HepG2 (cell line): ENCODE results near the gene SOCS1. TPM values are rescaled to one million over a fixed set of nuclear protein-coding genes. Genes with fewer than 3 reads are reported as not detected.

ENCODE experiments used
- ATF4 ChIP-seq, 2 experiments: fragments of 450-650 bp in 1 of 2; sonication (generic) in 1 of 2; formaldehyde crosslinking; IDR thresholded peaks; 2 replicates each; pipeline versions ENCODE4 v1.5.0 to v1.8.0; 2020 to 2022; ENCODE audit warnings: mild to moderate bottlenecking in 1 of 2, missing genetic modification reagents in 1 of 2
- ATF7 ChIP-seq, 2 experiments: fragments of 450-650 bp in 1 of 2; sonication (generic) in 1 of 2; formaldehyde crosslinking in 1 of 2; IDR thresholded peaks; 2 replicates each; pipeline versions ENCODE4 v1.4.0 to v1.6.1; 2016 to 2020; ENCODE audit warnings: antibody characterized with exemption in 1 of 2, mild to moderate bottlenecking in 1 of 2, missing genetic modification reagents in 1 of 2
- ATM ChIP-seq: fragments of 450-650 bp; IDR thresholded peaks from 2 replicates; pipeline ENCODE4 v1.7.1; 2017; ENCODE audit warnings: mild to moderate bottlenecking, borderline replicate concordance
- CTCF ChIP-seq: sonication (generic); formaldehyde crosslinking; IDR thresholded peaks from 2 replicates; pipeline ENCODE4 v1.5.0; 2020; ENCODE audit warnings: mild to moderate bottlenecking, missing genetic modification reagents, moderate library complexity
- ELF3 ChIP-seq: IDR thresholded peaks from 2 replicates; pipeline ENCODE4 v1.6.1; 2016; ENCODE audit warnings: missing genetic modification reagents, missing compliant biosample characterization
- ELF4 ChIP-seq: sonication (generic); formaldehyde crosslinking; IDR thresholded peaks from 2 replicates; pipeline ENCODE4 v1.5.0; 2020; ENCODE audit warnings: missing genetic modification reagents, mild to moderate bottlenecking, moderate library complexity, borderline replicate concordance
- FIP1L1 ChIP-seq: fragments of 200-400 bp; formaldehyde crosslinking; IDR thresholded peaks from 2 replicates; pipeline ENCODE4 v1.6.1; 2018; ENCODE audit warnings: low read depth, mild to moderate bottlenecking, low read length, moderate library complexity, borderline replicate concordance; ENCODE audit not compliant: insufficient read depth
- FOXP4 ChIP-seq: sonication (generic); formaldehyde crosslinking; IDR thresholded peaks from 2 replicates; pipeline ENCODE4 v1.4.0; 2020; ENCODE audit warnings: missing genetic modification reagents
- MEIS2 ChIP-seq: sonication (generic); formaldehyde crosslinking; IDR thresholded peaks from 2 replicates; pipeline ENCODE4 v1.9.0; 2021; ENCODE audit warnings: mild to moderate bottlenecking, missing genetic modification reagents
- NFE2L1 ChIP-seq: sonication (generic); formaldehyde crosslinking; IDR thresholded peaks from 2 replicates; pipeline ENCODE4 v1.4.0; 2020; ENCODE audit warnings: missing genetic modification reagents, mild to moderate bottlenecking, borderline replicate concordance
- POLR2AphosphoS2 ChIP-seq: IDR thresholded peaks from 2 replicates; pipeline ENCODE4 v1.6.1; 2011; ENCODE audit warnings: low read depth, low read length, improper control_type of control experiment
- SKI ChIP-seq: fragments of 450-650 bp; IDR thresholded peaks from one replicate; pipeline ENCODE4 v1.6.1; 2018; ENCODE audit warnings: mild to moderate bottlenecking; ENCODE audit not compliant: partially characterized antibody
- UBTF ChIP-seq: sonication (generic); formaldehyde crosslinking; IDR thresholded peaks from 2 replicates; pipeline ENCODE4 v1.4.0; 2020; ENCODE audit warnings: mild to moderate bottlenecking, missing genetic modification reagents
- ZBTB20 ChIP-seq: sonication (generic); formaldehyde crosslinking; IDR thresholded peaks from 2 replicates; pipeline ENCODE4 v1.8.1; 2023; ENCODE audit warnings: missing genetic modification reagents, low read depth, mild to moderate bottlenecking, borderline replicate concordance
- ZNF317 ChIP-seq: sonication (generic); formaldehyde crosslinking; IDR thresholded peaks from 2 replicates; pipeline ENCODE4 v1.5.0; 2020; ENCODE audit warnings: mild to moderate bottlenecking, missing genetic modification reagents
- ZNF383 ChIP-seq: sonication (generic); formaldehyde crosslinking; IDR thresholded peaks from 2 replicates; pipeline ENCODE4 v1.4.0; 2020; ENCODE audit warnings: missing genetic modification reagents, mild to moderate bottlenecking, borderline replicate concordance
- ZNF510 ChIP-seq: sonication (generic); formaldehyde crosslinking; IDR thresholded peaks from 2 replicates; pipeline ENCODE4 v1.4.0; 2020; ENCODE audit warnings: low read depth, mild to moderate bottlenecking, missing genetic modification reagents
- ZNF547 ChIP-seq: sonication (generic); formaldehyde crosslinking; IDR thresholded peaks from 2 replicates; pipeline ENCODE4 v1.5.1; 2020; ENCODE audit warnings: mild to moderate bottlenecking, missing genetic modification reagents
- ZNF557 ChIP-seq: sonication (generic); formaldehyde crosslinking; IDR thresholded peaks from 2 replicates; pipeline ENCODE4 v1.4.0; 2020; ENCODE audit warnings: missing genetic modification reagents
- ZNF614 ChIP-seq: IDR thresholded peaks from 2 replicates; pipeline ENCODE4 v1.6.1; 2018; ENCODE audit warnings: missing biosample characterization, missing genetic modification reagents, inconsistent platforms, borderline replicate concordance
- ZNF784 ChIP-seq: sonication (generic); formaldehyde crosslinking; IDR thresholded peaks from 2 replicates; pipeline ENCODE4 v1.5.1; 2020; ENCODE audit warnings: missing genetic modification reagents, mild to moderate bottlenecking, borderline replicate concordance
- polyA plus RNA-seq, 8 experiments: library from polyadenylated mRNA; depleted of rRNA in 3 of 8; stranded (reverse) in 7 of 8; unstranded in 1 of 8; fragments of >200 nt; fragmentation: Illumina TruSeq in 4 of 8; extraction: Trizol in 4 of 8; gene quantifications; 2 replicates each; pipeline versions ENCODE4 v1.2.1 to v1.2.3, GENCODE V29; 2011 to 2016; ENCODE audit warnings: low read depth in 4 of 8, missing spikeins in 1 of 8, mixed read lengths in 1 of 8; ENCODE audit not compliant: insufficient read depth in 1 of 8
- total RNA-seq, 5 experiments: library from RNA; depleted of rRNA; stranded (reverse); fragments of >200 nt; fragmentation: Illumina TruSeq; extraction: Trizol; gene quantifications; 2 replicates each; pipeline ENCODE4 v1.2.3, GENCODE V29; 2016; ENCODE audit warnings: low read depth in 1 of 5

SOCS1 gene
- total and polyA plus RNA-seq, 2 of the 13 experiments (the other 11 are each of a cell fraction or from before 2014, with no cell fraction given) = 5.3 to 6.3 TPM

GRCh38 chr16:11250091-11250785, 5.8 kb downstream of the SOCS1 start (continued):
- TF ChIP-seq ATF4 (CRISPR knock-in tag; IDR thresholded peaks at IDR 0.05) (no peak), FOXP4 (CRISPR knock-in tag) (no peak), POLR2AphosphoS2 (peak; percentile 3; the same call in 1 of the 2 replicates), ATM (no peak), ELF3 (CRISPR knock-in tag) (no peak), FIP1L1 (no peak), SKI (no peak), ZNF510 (CRISPR knock-in tag) (no peak), ZNF383 (no peak), ZNF317 (CRISPR knock-in tag) (no peak), ZNF557 (CRISPR knock-in tag) (no peak), NFE2L1 (CRISPR knock-in tag) (no peak), CTCF (CRISPR knock-in tag) (no peak), MEIS2 (no peak), UBTF (CRISPR knock-in tag) (no peak), ELF4 (no peak), ZNF614 (CRISPR knock-in tag) (no peak), ZBTB20 (CRISPR knock-in tag) (no peak), ZNF547 (CRISPR knock-in tag) (no peak), ZNF784 (no peak), ATF7 (IDR thresholded peaks at IDR 0.05) (no peak), ATF7 (CRISPR knock-in tag; IDR thresholded peaks at IDR 0.05) (no peak)
